Muscle of leg (tissue), 11 donors: ENCODE data around the gene PLPPR1. TPM values are rescaled to one million over a fixed set of nuclear protein-coding genes. Genes with fewer than 3 reads are reported as not detected.

Source experiments
- DNase-seq: peaks from one replicate; pipeline ENCODE4 v3.0.0; 2013
- H3K27ac ChIP-seq: one replicate; pipeline ENCODE4 v1.5.1; 2013; ENCODE audit warnings: mild to moderate bottlenecking, low read length, control low read depth
- H3K27me3 ChIP-seq: one replicate; pipeline ENCODE4 v1.6.1; 2013; ENCODE audit warnings: low read length; ENCODE audit not compliant: control insufficient read depth, insufficient read depth
- H3K36me3 ChIP-seq: one replicate; pipeline ENCODE4 v1.6.1; 2013; ENCODE audit warnings: low read length; ENCODE audit not compliant: control insufficient read depth, insufficient read depth
- H3K4me1 ChIP-seq: one replicate; pipeline ENCODE4 v1.6.1; 2013; ENCODE audit warnings: low read length; ENCODE audit not compliant: control insufficient read depth, insufficient read depth
- H3K4me3 ChIP-seq: one replicate; pipeline ENCODE4 v1.5.1; 2013; ENCODE audit warnings: low read length, control low read depth
- H3K9me3 ChIP-seq: replicated peaks from 2 replicates; pipeline ENCODE4 v1.6.1; 2013; ENCODE audit warnings: low read depth, low read length; ENCODE audit not compliant: control insufficient read depth
- WGBS: methylation state at CpG from one replicate; pipeline ENCODE4 v1.1.5; 2013; ENCODE audit warnings: missing lambda C conversion rate; ENCODE audit not compliant: insufficient coverage; 5-methylcytosine and 5-hydroxymethylcytosine counted together
- polyA plus RNA-seq, 8 donors: library from polyadenylated mRNA; unstranded; fragments of 120-200 nt; gene quantifications; one replicate each; pipeline versions ENCODE4 v1.2.1 to v1.2.3, GENCODE V29; 2013; ENCODE audit warnings: inconsistent platforms in 1 of 8, low replicate concordance in 1 of 8; ENCODE audit not compliant: insufficient read length in 8 of 8, insufficient read depth in 1 of 8
- total RNA-seq: library from RNA; stranded (reverse); fragments of 120-200 nt; gene quantifications from one replicate; pipeline ENCODE4 v1.2.4, GENCODE V29; 2013

PLPPR1 gene
- total and polyA plus RNA-seq, 9 donors: 1.8 to 4.3 (median 2.9) TPM

- H3K27me3 ChIP-seq: no peaks in the 10 kb centered on the region
- 10% methylated on average over 1 of the region's 2 CpGs for WGBS
- H3K36me3 ChIP-seq: no peaks in the 10 kb centered on the region
- H3K27ac ChIP-seq: no peak overlapping the region
- H3K9me3 ChIP-seq: no peaks in the 10 kb centered on the region
- H3K4me1 ChIP-seq: no peaks in the 10 kb centered on the region
- DNase-seq: no peak
- no peak overlapping the region for H3K4me3 ChIP-seq
Observed at GRCh38 chr9:101184813-101185278, 156.3 kb downstream of the PLPPR1 start.

GRCh38 chr9:101191723-101192122 lies 163.2 kb downstream of the PLPPR1 start:
- Histone ChIP-seq H3K36me3 (no peaks in the 10 kb centered on the region), H3K4me1 (no peaks in the 10 kb centered on the region), H3K9me3 (no peaks in the 10 kb centered on the region), H3K4me3 (no peak overlapping the region), H3K27me3 (no peaks in the 10 kb centered on the region), H3K27ac (no peak overlapping the region)
- no peak for DNase-seq
- WGBS: no CpG with 5 or more reads among the region's 2 CpGs

- Histone ChIP-seq H3K9me3 (no peaks in the 10 kb centered on the region), H3K4me3 (no peak overlapping the region), H3K27me3 (no peaks in the 10 kb centered on the region), H3K27ac (no peak overlapping the region), H3K36me3 (no peaks in the 10 kb centered on the region), H3K4me1 (no peaks in the 10 kb centered on the region)
- WGBS: no CpG with 5 or more reads among the region's 4 CpGs
- DNase-seq: no peak
Observed at GRCh38 chr9:101197026-101197425, 168.5 kb downstream of the PLPPR1 start.

GRCh38 chr9:101200852-101201251 lies 172.3 kb downstream of the PLPPR1 start:
- H3K4me1 ChIP-seq: no peaks in the 10 kb centered on the region
- H3K27me3 ChIP-seq: no peaks in the 10 kb centered on the region
- no peaks in the 10 kb centered on the region for H3K9me3 ChIP-seq
- H3K36me3 ChIP-seq: no peaks in the 10 kb centered on the region
- no peak overlapping the region for H3K27ac ChIP-seq
- no peak for DNase-seq
- H3K4me3 ChIP-seq: no peak overlapping the region
- 80% methylated on average over 1 of the region's 2 CpGs for WGBS

GRCh38 chr9:101201630-101202029 lies 173.1 kb downstream of the PLPPR1 start:
- H3K4me3 ChIP-seq: no peak overlapping the region
- no peaks in the 10 kb centered on the region for H3K36me3 ChIP-seq
- no peaks in the 10 kb centered on the region for H3K4me1 ChIP-seq
- WGBS: no CpG with 5 or more reads among the region's 2 CpGs
- DNase-seq: peak; percentile 6
- no peak overlapping the region for H3K27ac ChIP-seq
- H3K27me3 ChIP-seq: no peaks in the 10 kb centered on the region
- no peaks in the 10 kb centered on the region for H3K9me3 ChIP-seq

- Histone ChIP-seq H3K4me3 (no peak overlapping the region), H3K36me3 (no peaks in the 10 kb centered on the region), H3K27me3 (no peaks in the 10 kb centered on the region), H3K9me3 (no peaks in the 10 kb centered on the region), H3K4me1 (no peaks in the 10 kb centered on the region), H3K27ac (no peak overlapping the region)
- no peak for DNase-seq
- 80% methylated on average over 3 of the region's 4 CpGs for WGBS
Observed at GRCh38 chr9:101209670-101210069, 181.1 kb downstream of the PLPPR1 start.

- DNase-seq: no peak
- Histone ChIP-seq H3K9me3 (no peaks in the 10 kb centered on the region), H3K27ac (no peak overlapping the region), H3K4me3 (no peak overlapping the region), H3K4me1 (no peaks in the 10 kb centered on the region), H3K36me3 (no peaks in the 10 kb centered on the region), H3K27me3 (no peaks in the 10 kb centered on the region)
- WGBS: no CpG with 5 or more reads among the region's 2 CpGs
Observed at GRCh38 chr9:101212661-101213060, 184.1 kb downstream of the PLPPR1 start.

GRCh38 chr9:101219030-101219429 lies 190.5 kb downstream of the PLPPR1 start:
- DNase-seq: no peak
- Histone ChIP-seq H3K36me3 (no peaks in the 10 kb centered on the region), H3K27me3 (no peaks in the 10 kb centered on the region), H3K4me1 (no peaks in the 10 kb centered on the region), H3K9me3 (no peaks in the 10 kb centered on the region), H3K27ac (no peak overlapping the region), H3K4me3 (no peak overlapping the region)
- 80% methylated on average over 1 of the region's 7 CpGs for WGBS

GRCh38 chr9:101220341-101220740 lies 191.8 kb downstream of the PLPPR1 start:
- H3K36me3 ChIP-seq: no peaks in the 10 kb centered on the region
- H3K9me3 ChIP-seq: no peaks in the 10 kb centered on the region
- DNase-seq: no peak
- H3K4me3 ChIP-seq: no peak overlapping the region
- H3K27me3 ChIP-seq: no peaks in the 10 kb centered on the region
- no peaks in the 10 kb centered on the region for H3K4me1 ChIP-seq
- H3K27ac ChIP-seq: no peak overlapping the region

GRCh38 chr9:101225271-101225670 lies 196.7 kb downstream of the PLPPR1 start:
- 14% methylated on average over 2 of the region's 4 CpGs for WGBS
- no peak for DNase-seq

GRCh38 chr9:101226161-101226560 lies 197.6 kb downstream of the PLPPR1 start:
- Histone ChIP-seq H3K9me3 (no peaks in the 10 kb centered on the region), H3K4me3 (no peak overlapping the region), H3K4me1 (no peaks in the 10 kb centered on the region), H3K27me3 (peaks cover 2% of the 10 kb centered on the region), H3K27ac (no peak overlapping the region), H3K36me3 (no peaks in the 10 kb centered on the region)
- peak; percentile 9 for DNase-seq

More at GRCh38 chr9:101225271-101225670, 196.7 kb downstream of the PLPPR1 start:
- Histone ChIP-seq H3K27ac (no peak overlapping the region), H3K9me3 (no peaks in the 10 kb centered on the region), H3K4me3 (no peak overlapping the region), H3K36me3 (no peaks in the 10 kb centered on the region), H3K4me1 (no peaks in the 10 kb centered on the region), H3K27me3 (peaks cover 2% of the 10 kb centered on the region)
